HEK293 (cell line): Measurements from ENCODE around the gene BMF.
A peak's percentile ranks its signal among the peaks of the same experiment; 100 is the strongest.

Experiments
- CTCF ChIP-seq: fragments of 450-650 bp; formaldehyde crosslinking; IDR thresholded peaks from 2 replicates; pipeline ENCODE4 v1.5.1; 2016; ENCODE audit warnings: missing biosample characterization, missing genetic modification characterization
- KLF16 ChIP-seq: fragments of 450-650 bp; formaldehyde crosslinking; IDR thresholded peaks from 2 replicates; pipeline ENCODE4 v1.5.1; 2017; ENCODE audit warnings: missing biosample characterization, missing genetic modification characterization
- SALL2 ChIP-seq: fragments of 450-650 bp; formaldehyde crosslinking; IDR thresholded peaks from 2 replicates; pipeline ENCODE4 v1.5.0; 2017; ENCODE audit warnings: missing biosample characterization, mild to moderate bottlenecking, missing genetic modification characterization, borderline replicate concordance
- ZNF311 ChIP-seq: fragments of 450-650 bp; formaldehyde crosslinking; IDR thresholded peaks from 2 replicates; pipeline ENCODE4 v1.5.1; 2017; ENCODE audit warnings: missing biosample characterization, missing genetic modification characterization, borderline replicate concordance

GRCh38 chr15:40069178-40070165 is 39.2 kb downstream of the BMF start:
- TF ChIP-seq CTCF (tag by site-specific recombination) (no peak), SALL2 (tag by site-specific recombination) (no peak), KLF16 (tag by site-specific recombination) (peak; percentile 47; the same call in 1 of the 2 replicates), ZNF311 (tag by site-specific recombination) (no peak)
